GM08714 (cell line): Measurements from ENCODE around the gene SPSB1.
A peak's percentile ranks its signal among the peaks of the same experiment; 100 is the strongest.

ENCODE experiments used
- H3K4me3 ChIP-seq: fragments of 200-500 bp; sonication (Bioruptor generic); 2 replicates; pipeline ENCODE4 v1.5.1; 2014; ENCODE audit warnings: mild to moderate bottlenecking, low read length, inconsistent platforms
- ZNF274 ChIP-seq: IDR thresholded peaks from 2 replicates; pipeline ENCODE4 v1.6.1; 2012; ENCODE audit warnings: mild to moderate bottlenecking, low read depth, low read length

Gene SPSB1

DNA sequence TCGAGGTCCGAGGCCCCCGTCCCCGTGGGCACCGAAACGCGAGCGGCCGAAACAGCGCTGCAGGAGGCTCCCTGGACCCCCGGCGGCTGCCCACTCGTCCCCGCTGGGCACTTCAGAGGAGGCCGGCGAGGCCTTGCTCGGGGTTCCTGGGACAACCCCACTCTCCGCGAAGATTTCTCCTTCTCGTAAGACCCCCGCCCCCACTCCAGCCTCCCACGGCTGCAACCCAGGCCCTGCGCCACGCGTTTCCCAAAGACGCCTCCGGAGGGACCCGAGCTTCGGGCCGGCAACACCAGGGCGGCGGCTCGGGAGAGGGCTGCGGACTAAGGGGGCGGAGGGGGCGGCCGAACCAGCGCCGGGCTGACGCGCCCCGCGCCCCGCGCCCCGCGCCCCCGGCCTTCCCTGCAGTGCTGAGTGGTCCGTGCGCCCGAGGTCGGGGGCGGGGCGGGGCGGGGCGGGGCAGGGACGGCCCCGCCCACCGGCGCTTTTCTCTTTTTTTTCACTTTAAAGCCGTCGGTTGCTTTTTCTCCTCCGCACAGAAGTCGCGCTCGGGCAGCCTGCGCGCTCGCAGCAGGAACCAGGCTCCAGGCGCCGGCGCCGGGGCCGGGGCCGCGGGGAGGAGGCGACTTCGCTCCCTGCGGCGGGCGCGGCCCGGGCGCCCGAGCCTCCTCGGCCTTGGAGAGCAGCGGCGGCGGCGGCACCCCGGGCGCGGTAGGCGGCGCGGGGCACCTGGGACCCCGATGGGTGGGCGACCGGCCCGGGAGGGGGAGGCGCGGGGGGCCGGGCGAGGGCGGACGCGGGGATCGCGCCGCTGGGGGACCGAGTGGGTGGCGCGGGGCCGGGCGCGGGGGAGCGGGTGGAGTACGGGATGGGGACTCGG is at the start of gene SPSB1:
TSS of gene SPSB1 (plus strand) at position 534 of the 880 bp plus-strand sequence. CDS start 62,998 bp downstream, outside the sequence.
- no peak for TF ChIP-seq ZNF274
- H3K4me3 ChIP-seq = peak within 1 kb of the TSS; percentile 69

GRCh38 chr1:9243066-9243739 is 49.5 kb upstream of the SPSB1 start:
- H3K4me3 ChIP-seq = no peak overlapping the region
- no peak for TF ChIP-seq ZNF274

DNA sequence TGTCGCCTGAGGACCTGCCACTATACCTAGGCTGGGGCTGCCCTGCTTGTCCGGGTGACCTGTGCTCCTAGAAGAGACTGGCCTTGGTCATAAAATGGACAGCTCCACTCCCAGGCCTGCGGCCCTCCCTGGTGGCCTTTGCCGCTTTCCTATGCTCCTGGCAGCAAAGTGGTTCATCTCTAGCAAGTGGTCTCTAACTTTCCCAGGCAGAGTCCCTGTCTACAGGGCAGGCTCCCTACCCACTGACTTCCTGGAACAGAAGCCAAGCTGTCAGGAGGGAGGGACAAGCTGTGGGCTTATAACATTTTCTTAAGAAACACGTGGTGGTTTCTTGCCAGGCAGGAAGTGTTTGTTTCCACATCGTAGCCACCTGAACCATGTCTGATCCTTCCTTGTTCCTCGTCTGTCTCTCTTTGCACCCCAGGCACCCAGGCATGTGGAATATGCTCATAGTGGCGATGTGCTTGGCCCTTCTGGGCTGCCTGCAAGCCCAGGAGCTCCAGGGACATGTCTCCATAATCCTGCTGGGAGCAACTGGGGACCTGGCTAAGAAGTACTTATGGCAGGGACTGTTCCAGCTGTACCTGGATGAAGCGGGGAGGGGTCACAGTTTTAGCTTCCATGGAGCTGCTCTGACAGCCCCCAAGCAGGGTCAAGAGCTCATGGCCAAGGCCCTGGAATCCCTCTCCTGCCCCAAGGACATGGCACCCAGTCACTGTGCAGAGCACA is 48.0 kb upstream of the SPSB1 start:
- no peak for TF ChIP-seq ZNF274
- H3K4me3 ChIP-seq = no peak overlapping the region

DNA sequence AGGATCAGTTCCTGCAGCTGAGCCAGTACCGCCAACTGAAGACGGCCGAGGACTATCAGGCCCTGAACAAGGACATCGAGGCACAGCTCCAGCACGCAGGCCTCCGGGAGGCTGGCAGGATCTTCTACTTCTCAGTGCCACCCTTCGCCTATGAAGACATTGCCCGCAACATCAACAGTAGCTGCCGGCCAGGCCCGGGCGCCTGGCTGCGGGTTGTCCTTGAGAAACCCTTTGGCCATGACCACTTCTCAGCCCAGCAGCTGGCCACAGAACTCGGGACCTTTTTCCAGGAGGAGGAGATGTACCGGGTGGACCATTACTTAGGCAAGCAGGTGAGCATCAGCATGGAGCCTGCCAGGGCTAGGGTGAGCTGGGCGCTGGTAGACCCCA is 47.5 kb upstream of the SPSB1 start:
- H3K4me3 ChIP-seq = no peak overlapping the region
- TF ChIP-seq ZNF274 = no peak

GRCh38 chr1:9245661-9246060 is 47.0 kb upstream of the SPSB1 start:
- H3K4me3 ChIP-seq = no peak overlapping the region
- no peak for TF ChIP-seq ZNF274

DNA sequence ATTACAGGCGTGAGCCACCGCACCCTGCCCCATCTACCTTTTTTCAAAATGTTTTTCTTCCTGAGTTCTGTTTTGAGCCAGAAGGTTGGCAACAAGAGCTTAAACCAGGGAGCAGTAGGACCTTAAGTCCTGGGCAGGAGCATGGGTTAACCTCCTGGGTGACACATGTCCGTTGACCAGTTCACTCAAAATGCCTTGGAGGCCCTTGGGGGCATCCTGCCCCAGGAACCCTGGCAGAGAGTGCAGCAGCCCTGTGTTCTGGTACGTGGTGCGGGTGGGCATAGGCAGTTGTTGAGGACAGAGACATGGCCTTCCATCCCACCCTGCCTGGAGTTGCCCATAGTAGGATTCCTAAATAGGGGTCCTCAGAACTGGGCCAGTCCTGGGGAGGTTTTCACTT is 46.5 kb upstream of the SPSB1 start:
- TF ChIP-seq ZNF274 = no peak

GRCh38 chr1:9246841-9247785 is 45.6 kb upstream of the SPSB1 start:
- no peak overlapping the region for H3K4me3 ChIP-seq
- TF ChIP-seq ZNF274 = no peak

More for the DNA sequence above, 46.5 kb upstream of the SPSB1 start:
- no peak overlapping the region for H3K4me3 ChIP-seq

- no peak overlapping the region for H3K4me3 ChIP-seq
- TF ChIP-seq ZNF274 = no peak
Measured at GRCh38 chr1:9247894-9248293, 44.8 kb upstream of the SPSB1 start.

DNA sequence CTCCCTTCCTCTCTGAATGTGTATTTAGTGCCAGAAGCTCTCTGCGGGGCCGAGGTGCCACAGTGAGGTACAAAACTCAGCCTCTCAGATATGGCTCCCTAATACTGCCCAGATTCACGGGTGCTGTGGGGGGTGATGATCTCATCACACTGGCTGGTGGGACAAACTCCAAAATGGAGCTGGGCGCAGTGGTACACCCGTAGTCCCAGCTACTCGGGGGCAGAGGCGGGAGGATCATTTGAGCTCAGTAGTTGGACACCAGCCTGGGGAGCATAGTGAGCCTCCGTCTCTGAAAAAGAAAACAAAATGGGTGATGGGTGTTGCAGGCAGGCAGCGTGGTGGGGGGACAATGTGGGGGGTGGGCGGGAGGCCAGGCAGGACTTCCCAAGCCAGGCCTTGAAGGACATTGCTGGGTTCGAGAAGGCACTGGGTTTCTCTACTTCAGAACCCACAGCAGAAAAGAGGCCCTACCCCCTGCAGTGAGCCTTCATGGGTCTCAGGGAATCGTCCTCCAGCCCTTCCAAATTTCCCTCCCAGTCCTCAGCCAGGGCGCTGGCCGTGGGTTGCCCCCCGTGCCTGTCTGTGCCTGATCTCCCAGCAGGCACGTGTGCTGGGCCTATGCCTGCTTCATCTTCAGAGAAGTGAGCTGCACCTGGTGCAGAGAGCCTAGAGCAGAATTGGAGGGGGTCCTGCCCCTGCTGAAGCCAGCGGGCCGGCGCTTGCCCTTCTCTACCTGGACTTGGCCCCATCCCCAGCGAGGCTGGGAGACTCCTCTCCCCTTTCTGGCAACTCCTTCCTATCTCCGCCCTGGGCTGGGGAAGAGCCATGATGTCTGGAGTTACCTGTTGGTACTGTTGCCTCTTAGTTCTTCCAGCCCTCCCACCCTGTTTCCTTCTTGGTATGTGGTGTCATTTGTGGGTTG is 44.1 kb upstream of the SPSB1 start:
- no peak for TF ChIP-seq ZNF274
- no peak overlapping the region for H3K4me3 ChIP-seq

GRCh38 chr1:9249263-9249533 is 43.5 kb upstream of the SPSB1 start:
- H3K4me3 ChIP-seq = no peak overlapping the region
- no peak for TF ChIP-seq ZNF274

- no peak overlapping the region for H3K4me3 ChIP-seq
- no peak for TF ChIP-seq ZNF274
Measured at GRCh38 chr1:9249534-9250410, 42.9 kb upstream of the SPSB1 start.
